Smooth muscle cell (in vitro differentiated cells): ENCODE data around the gene ACKR2. TPM values are rescaled to one million over a fixed set of nuclear protein-coding genes. Genes with fewer than 3 reads are reported as not detected.
"Not testable (repeated sequence)": the region's sequence is repeated elsewhere in the genome, so short reads cannot be mapped to it uniquely, and the experiment has no call there.

ENCODE experiments used
- DNase-seq: peaks from one replicate; lab custom pipeline; 2025; ENCODE audit not compliant: unreplicated experiment; lab: John Stamatoyannopoulos, UW
- H2AFZ ChIP-seq: fragments of 200-600 bp; sonication (generic); 2 replicates; pipeline ENCODE4 v1.6.0; 2016; ENCODE audit warnings: antibody characterized with exemption, low read depth, mild to moderate bottlenecking
- H3F3A ChIP-seq: fragments of 200-600 bp; sonication (generic); 2 replicates; pipeline ENCODE4 v1.6.0; 2017; ENCODE audit warnings: antibody characterized with exemption, low read depth
- H3K27ac ChIP-seq: fragments of 200-600 bp; sonication (generic); 2 replicates; pipeline ENCODE4 v1.5.1; 2016; ENCODE audit warnings: low read depth, mild to moderate bottlenecking
- H3K27me3 ChIP-seq: fragments of 200-600 bp; sonication (generic); 2 replicates; pipeline ENCODE4 v1.6.1; 2016; ENCODE audit warnings: low read depth, mild to moderate bottlenecking
- H3K36me3 ChIP-seq: fragments of 200-600 bp; sonication (generic); 2 replicates; pipeline ENCODE4 v1.5.1; 2016; ENCODE audit warnings: low read depth
- H3K4me1 ChIP-seq: fragments of 200-600 bp; sonication (generic); 2 replicates; pipeline ENCODE4 v1.5.1; 2016; ENCODE audit warnings: low read depth
- H3K4me2 ChIP-seq: fragments of 200-600 bp; sonication (generic); 2 replicates; pipeline ENCODE4 v1.6.0; 2016; ENCODE audit warnings: mild to moderate bottlenecking
- H3K4me3 ChIP-seq: fragments of 200-600 bp; sonication (generic); 2 replicates; pipeline ENCODE4 v1.5.1; 2016; ENCODE audit warnings: mild to moderate bottlenecking
- H3K79me2 ChIP-seq: fragments of 200-600 bp; sonication (generic); 2 replicates; pipeline ENCODE4 v1.6.0; 2016; ENCODE audit warnings: low read depth, mild to moderate bottlenecking
- H3K9ac ChIP-seq: fragments of 200-600 bp; sonication (generic); 2 replicates; pipeline ENCODE4 v1.6.0; 2016; ENCODE audit warnings: low read depth
- H3K9me3 ChIP-seq: fragments of 200-600 bp; sonication (generic); replicated peaks from 2 replicates; pipeline ENCODE4 v1.5.1; 2016; ENCODE audit warnings: low read depth
- H4K20me1 ChIP-seq: fragments of 200-600 bp; sonication (generic); 2 replicates; pipeline ENCODE4 v1.6.0; 2016; ENCODE audit warnings: low read depth
- WGBS: methylation state at CpG from one replicate; pipeline ENCODE4 v1.1.7; 2016; ENCODE audit warnings: low lambda C conversion rate; 5-methylcytosine and 5-hydroxymethylcytosine counted together
- polyA plus RNA-seq: library from polyadenylated mRNA; unstranded; fragments of >200 nt; fragmentation: Nextera tagmentation; extraction: Ambion mirVana; gene quantifications from 2 replicates; pipeline ENCODE4 v1.2.1, GENCODE V29; 2016
- total RNA-seq: library from RNA; depleted of rRNA; stranded (reverse); fragments of >200 nt; gene quantifications from 2 replicates; pipeline ENCODE4 v1.2.3, GENCODE V29; 2014
- TF ChIP-seq, protein P1 (sequence below): fragments of 200-600 bp; sonication (generic); IDR thresholded peaks from 2 replicates; pipeline ENCODE4 v1.5.1; 2017; ENCODE audit warnings: borderline replicate concordance, mild to moderate bottlenecking, antibody characterized with exemption; ENCODE audit not compliant: insufficient read depth, poor library complexity, severe bottlenecking

ACKR2 gene
- total and polyA plus RNA-seq, 2 experiments from 2014 or later, result 1.1 to 17.2 TPM

DNA sequence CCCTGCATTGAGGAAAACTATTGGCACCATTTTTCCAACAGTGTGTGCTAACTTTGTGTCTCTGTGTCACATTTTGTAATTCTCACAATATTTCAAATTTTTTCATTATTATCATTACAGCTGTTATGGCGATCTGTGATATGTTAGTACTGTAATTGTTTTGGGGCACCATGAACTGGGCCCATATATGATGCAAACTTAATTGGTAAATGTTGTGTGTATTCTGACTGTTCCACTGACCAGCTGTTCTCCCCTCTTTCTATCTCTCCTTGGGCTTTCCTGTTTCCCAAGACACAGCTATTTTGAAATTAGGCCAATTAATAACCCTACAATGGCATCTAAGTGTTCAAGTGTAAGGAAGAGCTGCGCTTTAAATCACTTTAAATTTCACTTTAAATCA, 68.6 kb downstream of the ACKR2 start:
- no peak overlapping the region for H2AFZ ChIP-seq
- TF ChIP-seq, protein P1, sequence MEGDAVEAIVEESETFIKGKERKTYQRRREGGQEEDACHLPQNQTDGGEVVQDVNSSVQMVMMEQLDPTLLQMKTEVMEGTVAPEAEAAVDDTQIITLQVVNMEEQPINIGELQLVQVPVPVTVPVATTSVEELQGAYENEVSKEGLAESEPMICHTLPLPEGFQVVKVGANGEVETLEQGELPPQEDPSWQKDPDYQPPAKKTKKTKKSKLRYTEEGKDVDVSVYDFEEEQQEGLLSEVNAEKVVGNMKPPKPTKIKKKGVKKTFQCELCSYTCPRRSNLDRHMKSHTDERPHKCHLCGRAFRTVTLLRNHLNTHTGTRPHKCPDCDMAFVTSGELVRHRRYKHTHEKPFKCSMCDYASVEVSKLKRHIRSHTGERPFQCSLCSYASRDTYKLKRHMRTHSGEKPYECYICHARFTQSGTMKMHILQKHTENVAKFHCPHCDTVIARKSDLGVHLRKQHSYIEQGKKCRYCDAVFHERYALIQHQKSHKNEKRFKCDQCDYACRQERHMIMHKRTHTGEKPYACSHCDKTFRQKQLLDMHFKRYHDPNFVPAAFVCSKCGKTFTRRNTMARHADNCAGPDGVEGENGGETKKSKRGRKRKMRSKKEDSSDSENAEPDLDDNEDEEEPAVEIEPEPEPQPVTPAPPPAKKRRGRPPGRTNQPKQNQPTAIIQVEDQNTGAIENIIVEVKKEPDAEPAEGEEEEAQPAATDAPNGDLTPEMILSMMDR, result no peak
- no peaks in the 10 kb centered on the region for H3F3A ChIP-seq
- DNase-seq, result no peak
- H3K4me3 ChIP-seq, result no peak overlapping the region
- no peak overlapping the region for H3K9ac ChIP-seq
- WGBS, result 89% methylated on average over 2 of the region's 2 CpGs
- no peaks in the 10 kb centered on the region for H3K36me3 ChIP-seq
- no peak overlapping the region for H3K27ac ChIP-seq
- H3K9me3 ChIP-seq, result no peaks in the 10 kb centered on the region
- no peaks in the 10 kb centered on the region for H3K79me2 ChIP-seq
- H3K4me2 ChIP-seq, result no peak overlapping the region
- H3K27me3 ChIP-seq, result no peaks in the 10 kb centered on the region
- no peaks in the 10 kb centered on the region for H4K20me1 ChIP-seq
- H3K4me1 ChIP-seq, result no peaks in the 10 kb centered on the region

DNA sequence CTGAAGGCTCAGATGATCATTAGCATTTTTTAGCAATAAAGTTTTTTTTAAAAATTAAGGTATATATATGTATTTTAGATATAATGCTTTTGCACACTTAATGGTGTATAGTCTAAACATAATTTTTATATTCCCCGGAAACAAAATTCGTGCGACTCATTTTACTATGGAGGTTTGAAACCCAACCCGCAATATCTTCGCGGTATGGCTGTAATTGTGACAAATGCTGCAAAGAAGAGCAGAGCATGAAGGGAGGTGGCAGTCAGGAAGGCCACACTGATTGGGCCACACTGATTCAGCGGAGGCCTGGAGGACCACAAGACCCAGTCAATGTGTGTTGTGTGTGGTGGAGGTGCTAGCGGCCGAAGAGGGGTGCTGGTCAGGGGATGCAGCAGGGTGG, 70.9 kb downstream of the ACKR2 start:
- Histone ChIP-seq H3K4me2 (peak overlapping the region; percentile 95), H3K27me3 (no peaks in the 10 kb centered on the region), H3F3A (no peaks in the 10 kb centered on the region), H2AFZ (no peak overlapping the region), H3K4me3 (peak overlapping the region; percentile 67), H3K36me3 (no peaks in the 10 kb centered on the region), H3K79me2 (no peaks in the 10 kb centered on the region), H3K4me1 (no peaks in the 10 kb centered on the region), H3K27ac (no peak overlapping the region), H3K9ac (peak overlapping the region; percentile 39), H4K20me1 (no peaks in the 10 kb centered on the region), H3K9me3 (no peaks in the 10 kb centered on the region)
- DNase-seq, result no peak
- 93% methylated on average over 9 of the region's 9 CpGs for WGBS
- TF ChIP-seq, protein P1, result no peak

DNA sequence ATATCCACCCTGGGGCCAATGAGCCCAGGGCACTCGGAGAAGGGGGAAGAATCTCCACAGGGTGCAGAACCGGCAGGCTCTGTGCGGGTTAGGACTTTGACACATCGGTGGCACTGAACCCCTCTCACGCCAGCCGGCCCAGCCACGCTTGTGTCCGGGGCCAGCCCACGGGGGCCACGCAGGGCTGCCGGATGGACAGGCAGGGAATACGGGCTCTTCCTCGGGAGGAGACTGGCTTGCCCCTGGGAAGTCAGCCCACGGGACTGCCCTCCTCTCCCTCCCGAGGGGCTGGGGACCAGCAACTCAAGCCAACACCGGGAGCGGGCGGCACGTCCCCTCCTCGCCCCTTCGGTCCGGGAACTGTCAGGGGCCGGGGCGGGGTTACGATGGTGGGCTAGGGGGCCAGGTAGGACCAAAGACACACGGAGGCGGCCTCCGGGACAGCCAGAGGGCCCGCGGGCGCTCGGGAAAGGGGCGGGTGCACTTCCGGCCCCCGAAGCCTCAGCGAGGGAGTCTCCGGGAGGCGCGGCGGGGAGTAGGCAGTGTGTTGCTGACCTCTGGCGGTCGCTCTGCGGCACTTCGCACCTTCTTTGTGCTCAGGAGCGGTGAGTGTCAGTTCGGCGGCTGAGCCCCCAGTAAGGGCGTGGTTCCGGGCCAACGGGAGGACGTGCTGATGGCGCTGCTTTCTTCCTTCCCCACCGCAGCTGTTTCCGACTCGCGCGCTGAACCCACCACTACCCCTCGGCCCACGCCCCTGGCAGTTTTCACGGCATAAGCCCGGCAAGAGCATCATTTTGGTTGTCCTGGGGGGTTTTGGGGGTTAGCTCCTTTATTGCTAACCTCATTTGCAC, 71.6 kb downstream of the ACKR2 start:
- H3K9ac ChIP-seq, result peak overlapping the region; percentile 54
- no peaks in the 10 kb centered on the region for H3K4me1 ChIP-seq
- no peaks in the 10 kb centered on the region for H3K36me3 ChIP-seq
- no peaks in the 10 kb centered on the region for H3K27me3 ChIP-seq
- H3K4me3 ChIP-seq, result peak overlapping the region; percentile 67
- no peaks in the 10 kb centered on the region for H3K9me3 ChIP-seq
- peak overlapping the region; percentile 95 for H3K4me2 ChIP-seq
- no peaks in the 10 kb centered on the region for H3K79me2 ChIP-seq
- H2AFZ ChIP-seq, result peak overlapping the region; percentile 91
- 13% methylated on average over 53 of the region's 61 CpGs for WGBS
- TF ChIP-seq, protein P1, result peak; percentile 75
- DNase-seq, result peak; percentile 38
- no peaks in the 10 kb centered on the region for H4K20me1 ChIP-seq
- H3K27ac ChIP-seq, result no peak overlapping the region
- H3F3A ChIP-seq, result no peaks in the 10 kb centered on the region

DNA sequence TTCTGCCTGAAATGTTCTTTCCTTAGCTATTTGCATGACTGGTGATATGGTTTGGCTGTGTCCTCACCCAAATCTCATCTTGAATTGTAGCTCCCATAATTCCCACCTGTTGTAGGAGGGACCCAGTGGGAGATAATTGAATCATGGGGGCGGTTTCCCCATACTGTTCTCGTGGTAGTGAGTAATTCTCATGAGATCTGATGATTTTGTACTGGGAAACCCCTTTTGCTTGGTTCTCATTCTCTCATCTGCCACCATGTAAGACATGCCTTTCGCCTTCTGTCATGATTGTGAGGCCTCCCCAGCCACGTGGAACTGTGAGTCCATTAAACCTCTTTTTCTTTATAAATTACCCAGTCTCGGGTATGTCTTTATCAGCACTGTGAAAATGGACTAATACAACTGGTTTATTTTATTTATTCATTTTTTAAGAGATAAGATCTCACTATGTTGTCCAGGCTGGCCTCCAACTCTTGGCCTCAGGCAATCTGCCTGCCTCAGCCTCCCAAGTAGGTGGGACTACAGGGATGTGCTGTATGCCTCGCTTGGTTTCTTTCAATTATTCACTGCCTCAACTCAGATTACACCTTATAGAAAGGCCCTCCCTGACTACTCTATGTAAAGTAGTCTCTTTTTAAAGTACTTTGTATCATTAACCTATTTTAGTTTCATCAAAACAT, 74.1 kb downstream of the ACKR2 start:
- H3K79me2 ChIP-seq, H4K20me1 ChIP-seq, H3K4me2 ChIP-seq, H3K9ac ChIP-seq, H3K27me3 ChIP-seq, H3K36me3 ChIP-seq, H3F3A ChIP-seq, H3K9me3 ChIP-seq, H3K4me1 ChIP-seq, H2AFZ ChIP-seq, H3K4me3 ChIP-seq, DNase-seq, H3K27ac ChIP-seq: not testable (repeated sequence)
- 93% methylated on average over 6 of the region's 6 CpGs for WGBS
